NB4 (cell line): ENCODE data around the gene PIGBOS1.

Experiments used
- CTCF ChIP-seq: IDR thresholded peaks from one replicate; pipeline ENCODE4 v1.5.1; 2012; ENCODE audit warnings: low read depth, low read length
- POLR2A ChIP-seq: IDR thresholded peaks from 2 replicates; pipeline ENCODE4 v1.6.1; 2011; ENCODE audit warnings: mild to moderate bottlenecking; ENCODE audit not compliant: insufficient read length; ENCODE audit errors: extremely low read depth

- TF ChIP-seq CTCF: no peak
- no peak for TF ChIP-seq POLR2A
Measured at GRCh38 chr15:55358471-55358870, 39.5 kb upstream of the PIGBOS1 start.
